Stomach (tissue), 9 donors: ENCODE data around the gene DCAF8. TPM values are rescaled to one million over a fixed set of nuclear protein-coding genes. Genes with fewer than 3 reads are reported as not detected.

Source experiments
- DNase-seq, 2 donors: peaks; one replicate each; pipeline versions ENCODE4 v3.0.0 to v3.0.0-alpha.2; 2013 to 2019
- H3K27ac ChIP-seq, 5 donors: fragments of 200-600 bp in 4 of 5; sonication (generic) in 4 of 5; one replicate each; pipeline ENCODE4 v1.5.1; 2013 to 2019; ENCODE audit warnings: mild to moderate bottlenecking in 1 of 5, moderate library complexity in 1 of 5
- H3K27me3 ChIP-seq, 3 donors: fragments of 200-600 bp; sonication (generic); one replicate each; pipeline ENCODE4 v1.5.1; 2017 to 2019; ENCODE audit warnings: mixed run types in 1 of 3
- H3K36me3 ChIP-seq, 4 donors: fragments of 200-600 bp; sonication (generic); 1 replicate in 3 of 4; 2 replicates in 1 of 4; pipeline ENCODE4 v1.5.1; 2016 to 2019
- H3K4me1 ChIP-seq, 4 donors: fragments of 200-600 bp; sonication (generic); one replicate each; pipeline ENCODE4 v1.5.1; 2016 to 2019
- H3K4me3 ChIP-seq, 4 donors: fragments of 200-600 bp; sonication (generic) in 3 of 4; one replicate each; pipeline ENCODE4 v1.5.1; 2016 to 2019; ENCODE audit warnings: mild to moderate bottlenecking in 1 of 4
- H3K9me3 ChIP-seq, 4 donors: fragments of 200-600 bp; sonication (generic); one replicate each; pipeline ENCODE4 v1.5.1; 2016 to 2019
- CTCF ChIP-seq, 7 experiments: fragments of 450-650 bp in 4 of 7; fragments of 200-600 bp in 3 of 7; sonication (generic) in 3 of 7; IDR thresholded peaks; one replicate each; pipeline ENCODE4 v1.5.1; 2016 to 2019; ENCODE audit warnings: antibody characterized with exemption in 7 of 7, control low read depth in 2 of 7, mild to moderate bottlenecking in 1 of 7
- EP300 ChIP-seq: sonication (generic); formaldehyde crosslinking; IDR thresholded peaks from one replicate; pipeline ENCODE4 v1.6.1; 2017; ENCODE audit warnings: antibody characterized with exemption
- POLR2A ChIP-seq, 4 donors: fragments of 450-650 bp; IDR thresholded peaks; one replicate each; pipeline ENCODE4 v1.6.1; 2016; ENCODE audit warnings: antibody characterized with exemption in 4 of 4, control low read depth in 2 of 4, mild to moderate bottlenecking in 1 of 4, moderate library complexity in 1 of 4
- POLR2AphosphoS5 ChIP-seq, 3 donors: sonication (generic); formaldehyde crosslinking; IDR thresholded peaks; one replicate each; pipeline ENCODE4 v1.6.1; 2016; ENCODE audit warnings: antibody characterized with exemption in 3 of 3
- WGBS, 5 donors: extraction: QIAGEN DNeasy Blood & Tissue Kit in 3 of 5; methylation state at CpG; one replicate each; pipeline versions ENCODE4 v1.1.5 to v1.1.7; 2013 to 2018; 5-methylcytosine and 5-hydroxymethylcytosine counted together
- intact Hi-C: fragments of 100-400 bp; cut with DNase I; formaldehyde crosslinking; loops from one replicate; pipeline ENCODE4 v1.15.1; 2023; ENCODE audit warnings: low total_unique reads
- polyA plus RNA-seq, 3 donors: library from polyadenylated mRNA; stranded (reverse); fragments of 200-250 nt; gene quantifications; one replicate each; pipeline ENCODE4 v1.2.3, GENCODE V29; 2013
- total RNA-seq, 5 donors: library from RNA; depleted of rRNA; stranded (reverse); fragments of >200 nt; gene quantifications; one replicate each; pipeline versions ENCODE4 v1.1.0 to v1.2.3, GENCODE V29; 2014 to 2016
- donor health status: healthy with polysubstance abuse.
- donor health status: Bipolar disorder and iron deficiency.
- donor health status: healthy.

The DCAF8 gene
- total and polyA plus RNA-seq, 8 donors: 39.4 to 267 (median 86.4) TPM

GRCh38 chr1:160239582-160240299 is 22.6 kb downstream of the DCAF8 start:
- no peak for DNase-seq
- Histone ChIP-seq H3K4me3 (no peak overlapping the region), H3K27ac (no peak overlapping the region), H3K36me3 (peaks cover 61 to 99% (median 94%) of the 10 kb centered on the region in 4 donors), H3K9me3 (no peaks in the 10 kb centered on the region), H3K27me3 (no peaks in the 10 kb centered on the region), H3K4me1 (peaks cover 0 to 38% (median 0%) of the 10 kb centered on the region in 4 donors)
- WGBS, 5 donors: 96% methylated on average over 24 of the region's 24 CpGs
- TF ChIP-seq CTCF (IDR thresholded peaks at IDR 0.05) (no peak), EP300 (no peak), POLR2A (IDR thresholded peaks at IDR 0.05) (no peak), POLR2AphosphoS5 (IDR thresholded peaks at IDR 0.05) (no peak)
- intact Hi-C loops: no loop called here

GRCh38 chr1:160238408-160238807 is 23.9 kb downstream of the DCAF8 start:
- TF ChIP-seq POLR2AphosphoS5 (IDR thresholded peaks at IDR 0.05): no peak
- intact Hi-C loops: no loop called here
- no peak for DNase-seq
- Histone ChIP-seq H3K27me3 (no peaks in the 10 kb centered on the region), H3K4me3 (no peak overlapping the region), H3K27ac (no peak overlapping the region), H3K9me3 (no peaks in the 10 kb centered on the region), H3K4me1 (peaks cover 0 to 38% (median 2%) of the 10 kb centered on the region in 4 donors), H3K36me3 (peaks cover 61 to 100% (median 97%) of the 10 kb centered on the region in 4 donors)
- WGBS, 5 donors: 63 to 83% (median 68%) methylated on average over 5 of the region's 5 CpGs

- no peak for TF ChIP-seq CTCF (IDR thresholded peaks at IDR 0.05)
- Histone ChIP-seq H3K27ac (no peak overlapping the region), H3K4me1 (peaks cover 0 to 31% (median 2%) of the 10 kb centered on the region in 4 donors), H3K36me3 (peaks cover 53 to 100% (median 97%) of the 10 kb centered on the region in 4 donors), H3K4me3 (no peak overlapping the region), H3K27me3 (no peaks in the 10 kb centered on the region), H3K9me3 (no peaks in the 10 kb centered on the region)
- intact Hi-C loops: no loop called here
- 91 to 97% (median 95%) methylated on average over 2 of the region's 2 CpGs for WGBS, 5 donors
- no peak for DNase-seq
These were observed 24.8 kb downstream of the DCAF8 start for GRCh38 chr1:160237558-160237957.

- intact Hi-C loops: no loop called here
- 83 to 90% (median 86%) methylated on average over 5 of the region's 5 CpGs for WGBS, 5 donors
- peaks cover 58 to 100% (median 97%) of the 10 kb centered on the region in 4 donors for H3K36me3 ChIP-seq
These were observed 25.5 kb downstream of the DCAF8 start for GRCh38 chr1:160236806-160237205.

More at GRCh38 chr1:160236806-160237205, 25.5 kb downstream of the DCAF8 start:
- H3K4me1 ChIP-seq: peaks cover 0 to 27% (median 2%) of the 10 kb centered on the region in 4 donors
- no peak for TF ChIP-seq POLR2A (IDR thresholded peaks at IDR 0.05)
- TF ChIP-seq CTCF (IDR thresholded peaks at IDR 0.05): no peak
- no peak for TF ChIP-seq POLR2AphosphoS5 (IDR thresholded peaks at IDR 0.05)
- no peak for TF ChIP-seq EP300
- H3K27ac ChIP-seq: no peak overlapping the region
- H3K9me3 ChIP-seq: no peaks in the 10 kb centered on the region
- H3K4me3 ChIP-seq: no peak overlapping the region
- DNase-seq: no peak
- no peaks in the 10 kb centered on the region for H3K27me3 ChIP-seq
